Stomach (tissue), 9 donors: ENCODE results near the gene FBXL2. TPM values are rescaled to one million over a fixed set of nuclear protein-coding genes. Genes with fewer than 3 reads are reported as not detected.

Experiments
- DNase-seq, 2 donors: peaks; one replicate each; pipeline versions ENCODE4 v3.0.0 to v3.0.0-alpha.2; 2013 to 2019
- H3K27ac ChIP-seq, 5 donors: fragments of 200-600 bp in 4 of 5; sonication (generic) in 4 of 5; one replicate each; pipeline ENCODE4 v1.5.1; 2013 to 2019; ENCODE audit warnings: mild to moderate bottlenecking in 1 of 5, moderate library complexity in 1 of 5
- H3K27me3 ChIP-seq, 3 donors: fragments of 200-600 bp; sonication (generic); one replicate each; pipeline ENCODE4 v1.5.1; 2017 to 2019; ENCODE audit warnings: mixed run types in 1 of 3
- H3K36me3 ChIP-seq, 4 donors: fragments of 200-600 bp; sonication (generic); 1 replicate in 3 of 4; 2 replicates in 1 of 4; pipeline ENCODE4 v1.5.1; 2016 to 2019
- H3K4me1 ChIP-seq, 4 donors: fragments of 200-600 bp; sonication (generic); one replicate each; pipeline ENCODE4 v1.5.1; 2016 to 2019
- H3K4me3 ChIP-seq, 4 donors: fragments of 200-600 bp; sonication (generic) in 3 of 4; one replicate each; pipeline ENCODE4 v1.5.1; 2016 to 2019; ENCODE audit warnings: mild to moderate bottlenecking in 1 of 4
- H3K9me3 ChIP-seq, 4 donors: fragments of 200-600 bp; sonication (generic); one replicate each; pipeline ENCODE4 v1.5.1; 2016 to 2019
- CTCF ChIP-seq, 7 experiments: fragments of 450-650 bp in 4 of 7; fragments of 200-600 bp in 3 of 7; sonication (generic) in 3 of 7; IDR thresholded peaks; one replicate each; pipeline ENCODE4 v1.5.1; 2016 to 2019; ENCODE audit warnings: antibody characterized with exemption in 7 of 7, control low read depth in 2 of 7, mild to moderate bottlenecking in 1 of 7
- EP300 ChIP-seq: sonication (generic); formaldehyde crosslinking; IDR thresholded peaks from one replicate; pipeline ENCODE4 v1.6.1; 2017; ENCODE audit warnings: antibody characterized with exemption
- POLR2A ChIP-seq, 4 donors: fragments of 450-650 bp; IDR thresholded peaks; one replicate each; pipeline ENCODE4 v1.6.1; 2016; ENCODE audit warnings: antibody characterized with exemption in 4 of 4, control low read depth in 2 of 4, mild to moderate bottlenecking in 1 of 4, moderate library complexity in 1 of 4
- POLR2AphosphoS5 ChIP-seq, 3 donors: sonication (generic); formaldehyde crosslinking; IDR thresholded peaks; one replicate each; pipeline ENCODE4 v1.6.1; 2016; ENCODE audit warnings: antibody characterized with exemption in 3 of 3
- WGBS, 5 donors: extraction: QIAGEN DNeasy Blood & Tissue Kit in 3 of 5; methylation state at CpG; one replicate each; pipeline versions ENCODE4 v1.1.5 to v1.1.7; 2013 to 2018; 5-methylcytosine and 5-hydroxymethylcytosine counted together
- intact Hi-C: fragments of 100-400 bp; cut with DNase I; formaldehyde crosslinking; loops from one replicate; pipeline ENCODE4 v1.15.1; 2023; ENCODE audit warnings: low total_unique reads
- polyA plus RNA-seq, 3 donors: library from polyadenylated mRNA; stranded (reverse); fragments of 200-250 nt; gene quantifications; one replicate each; pipeline ENCODE4 v1.2.3, GENCODE V29; 2013
- total RNA-seq, 5 donors: library from RNA; depleted of rRNA; stranded (reverse); fragments of >200 nt; gene quantifications; one replicate each; pipeline versions ENCODE4 v1.1.0 to v1.2.3, GENCODE V29; 2014 to 2016
- donor health status: healthy with polysubstance abuse.
- donor health status: Bipolar disorder and iron deficiency.
- donor health status: healthy.

Gene FBXL2
- total and polyA plus RNA-seq, 8 donors: 0.46 to 62.4 (median 9.4) TPM; not detected in 1

- Histone ChIP-seq H3K4me3 (no peak overlapping the region), H3K4me1 (no peaks in the 10 kb centered on the region), H3K27ac (no peak overlapping the region), H3K27me3 (no peaks in the 10 kb centered on the region), H3K36me3 (no peaks in the 10 kb centered on the region), H3K9me3 (peaks cover 0 to 10% (median 2%) of the 10 kb centered on the region in 4 donors)
- intact Hi-C loops: no loop called here
- WGBS, 5 donors: 69 to 90% (median 77%) methylated on average over 1 of the region's 1 CpG
- DNase-seq: no peak
- TF ChIP-seq EP300: no peak
- no peak for TF ChIP-seq POLR2AphosphoS5 (IDR thresholded peaks at IDR 0.05)
- no peak for TF ChIP-seq POLR2A (IDR thresholded peaks at IDR 0.05)
- no peak for TF ChIP-seq CTCF (IDR thresholded peaks at IDR 0.05)
Observed at GRCh38 chr3:33240261-33240660, 37.0 kb upstream of the FBXL2 start.

DNA sequence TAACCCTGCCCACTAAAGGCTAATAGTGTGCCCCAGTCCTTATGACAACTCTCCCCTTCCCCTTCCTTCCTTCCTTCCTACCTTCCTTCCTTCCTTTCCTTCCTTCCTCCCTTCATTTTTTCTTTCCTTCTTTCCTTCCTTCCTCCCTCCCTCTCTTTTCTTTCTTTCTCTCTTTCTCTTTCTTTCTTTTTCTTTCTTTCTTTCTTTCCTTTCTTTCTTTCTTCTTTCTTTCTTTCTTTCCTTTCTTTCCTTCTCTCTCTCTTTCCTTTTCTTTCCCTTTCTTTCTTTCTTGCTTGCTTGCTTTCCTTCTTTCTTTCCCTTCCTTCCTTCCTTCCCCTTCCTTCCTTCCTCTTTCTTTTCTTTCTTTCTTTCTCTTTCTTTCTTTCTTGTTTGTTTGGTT lies 30.5 kb upstream of the FBXL2 start:
- TF ChIP-seq POLR2AphosphoS5 (IDR thresholded peaks at IDR 0.05) (no peak), CTCF (IDR thresholded peaks at IDR 0.05) (no peak), EP300 (no peak), POLR2A (IDR thresholded peaks at IDR 0.05) (no peak)
- Histone ChIP-seq H3K36me3 (no peaks in the 10 kb centered on the region), H3K27me3 (no peaks in the 10 kb centered on the region), H3K9me3 (no peaks in the 10 kb centered on the region), H3K4me1 (peaks cover 0 to 8% (median 0%) of the 10 kb centered on the region in 4 donors), H3K27ac (no peak overlapping the region), H3K4me3 (no peak overlapping the region)
- no peak for DNase-seq
- intact Hi-C loops: no loop called here

DNA sequence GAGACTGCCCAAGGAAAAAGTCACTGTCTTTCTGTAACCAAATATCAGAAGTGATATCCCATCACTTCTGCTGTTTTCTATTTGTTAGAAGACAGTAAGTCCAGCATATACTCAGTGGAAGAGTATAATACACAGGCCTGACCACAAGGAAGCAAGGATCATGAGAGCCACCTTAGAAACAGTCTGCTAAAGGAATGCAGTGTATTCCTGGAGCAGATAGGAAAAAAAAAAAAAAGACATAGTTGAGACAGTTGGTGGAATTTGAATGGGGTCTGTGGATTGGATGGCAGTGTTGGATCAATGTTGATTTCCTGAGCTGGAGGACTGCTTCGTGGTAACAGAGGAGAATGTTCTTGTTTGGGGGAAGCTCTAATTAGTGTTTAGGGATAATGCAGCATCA lies 26.5 kb upstream of the FBXL2 start:
- no peak for TF ChIP-seq POLR2AphosphoS5 (IDR thresholded peaks at IDR 0.05)
- TF ChIP-seq POLR2A (IDR thresholded peaks at IDR 0.05): no peak
- no peak for TF ChIP-seq EP300
- no peak for TF ChIP-seq CTCF (IDR thresholded peaks at IDR 0.05)
- no peak for DNase-seq
- no peak overlapping the region for H3K4me3 ChIP-seq
- H3K36me3 ChIP-seq: no peaks in the 10 kb centered on the region
- H3K27me3 ChIP-seq: no peaks in the 10 kb centered on the region
- WGBS, 5 donors: 44 to 79% (median 69%) methylated on average over 1 of the region's 1 CpG
- H3K4me1 ChIP-seq: peaks cover 0 to 8% (median 0%) of the 10 kb centered on the region in 4 donors
- H3K9me3 ChIP-seq: no peaks in the 10 kb centered on the region
- intact Hi-C loops: no loop called here
- no peak overlapping the region for H3K27ac ChIP-seq

DNA sequence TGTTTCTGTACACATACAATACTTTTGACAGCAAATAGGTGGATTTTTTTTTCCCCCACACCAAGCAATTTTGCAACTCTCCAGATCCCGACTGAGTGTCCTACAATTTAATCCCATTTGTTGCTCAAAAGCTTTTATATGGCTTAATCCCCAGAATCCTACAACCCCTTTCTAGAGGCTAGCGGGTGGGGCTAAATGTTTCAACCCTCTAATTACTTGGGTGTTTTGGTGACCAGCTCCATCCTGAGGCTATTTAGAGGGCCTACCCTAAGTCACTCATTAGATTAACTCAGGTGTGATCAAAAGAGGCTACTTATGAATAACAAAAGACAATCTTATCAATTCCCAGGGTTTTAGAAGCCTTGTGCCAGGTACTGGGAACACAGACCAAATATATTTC lies 21.0 kb upstream of the FBXL2 start:
- WGBS, 5 donors: 65 to 81% (median 70%) methylated on average over 2 of the region's 2 CpGs
- no peak for DNase-seq
- Histone ChIP-seq H3K27ac (no peak overlapping the region), H3K4me3 (no peak overlapping the region), H3K27me3 (no peaks in the 10 kb centered on the region), H3K36me3 (no peaks in the 10 kb centered on the region), H3K9me3 (no peaks in the 10 kb centered on the region), H3K4me1 (no peaks in the 10 kb centered on the region)
- TF ChIP-seq CTCF (IDR thresholded peaks at IDR 0.05) (no peak), EP300 (no peak), POLR2AphosphoS5 (IDR thresholded peaks at IDR 0.05) (no peak), POLR2A (IDR thresholded peaks at IDR 0.05) (no peak)
- intact Hi-C loops: no loop called here
